GM21381 (cell line): ENCODE measurements around the gene QRFP.

Experiments used
- ATAC-seq: cut with Tn5 transposase; IDR thresholded peaks from one replicate; pipeline ENCODE4 v1.9.1; 2021; ENCODE audit warnings: mild to moderate bottlenecking, moderate library complexity; ENCODE audit not compliant: unreplicated experiment

Gene QRFP

DNA sequence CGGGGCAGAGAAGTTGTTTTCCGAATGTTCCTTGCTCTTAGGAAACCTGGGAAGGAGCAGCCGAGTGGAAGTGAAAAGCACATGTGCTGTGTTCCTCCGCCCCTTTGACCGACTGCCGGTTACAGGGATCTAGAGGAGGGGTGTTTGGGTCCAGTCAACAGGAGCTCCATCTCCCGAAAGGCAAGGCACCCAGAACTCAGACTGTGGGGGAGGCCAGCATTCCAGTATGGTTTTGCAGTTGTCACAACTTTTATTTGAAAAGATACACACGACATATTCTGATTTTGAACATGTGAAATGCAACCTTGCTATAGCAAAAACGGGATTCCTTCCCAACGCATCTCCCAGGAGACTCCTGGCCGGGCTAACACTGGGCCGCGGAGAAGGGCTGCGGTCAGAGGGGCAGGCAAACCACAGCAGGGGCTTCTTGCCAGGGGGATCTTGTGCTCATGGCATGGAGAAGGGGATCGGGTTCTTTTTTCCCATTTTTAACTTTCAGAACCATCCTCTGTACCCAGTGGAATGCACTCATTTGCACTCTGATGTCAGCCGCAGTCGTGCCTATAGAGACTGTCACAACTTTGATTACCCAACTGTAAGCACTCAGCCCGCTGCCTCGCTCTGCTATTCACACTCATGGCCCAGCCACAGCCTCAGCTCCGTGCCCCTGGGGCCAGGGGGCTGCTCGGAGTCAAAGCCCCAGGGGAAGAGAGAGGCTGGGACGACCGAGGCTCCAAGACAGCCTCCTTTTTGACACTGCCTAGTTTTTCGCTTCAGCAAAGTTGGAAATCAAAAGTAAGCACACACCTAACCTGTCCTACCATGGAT, 3.9 kb downstream of the QRFP start:
- no peak for ATAC-seq

DNA sequence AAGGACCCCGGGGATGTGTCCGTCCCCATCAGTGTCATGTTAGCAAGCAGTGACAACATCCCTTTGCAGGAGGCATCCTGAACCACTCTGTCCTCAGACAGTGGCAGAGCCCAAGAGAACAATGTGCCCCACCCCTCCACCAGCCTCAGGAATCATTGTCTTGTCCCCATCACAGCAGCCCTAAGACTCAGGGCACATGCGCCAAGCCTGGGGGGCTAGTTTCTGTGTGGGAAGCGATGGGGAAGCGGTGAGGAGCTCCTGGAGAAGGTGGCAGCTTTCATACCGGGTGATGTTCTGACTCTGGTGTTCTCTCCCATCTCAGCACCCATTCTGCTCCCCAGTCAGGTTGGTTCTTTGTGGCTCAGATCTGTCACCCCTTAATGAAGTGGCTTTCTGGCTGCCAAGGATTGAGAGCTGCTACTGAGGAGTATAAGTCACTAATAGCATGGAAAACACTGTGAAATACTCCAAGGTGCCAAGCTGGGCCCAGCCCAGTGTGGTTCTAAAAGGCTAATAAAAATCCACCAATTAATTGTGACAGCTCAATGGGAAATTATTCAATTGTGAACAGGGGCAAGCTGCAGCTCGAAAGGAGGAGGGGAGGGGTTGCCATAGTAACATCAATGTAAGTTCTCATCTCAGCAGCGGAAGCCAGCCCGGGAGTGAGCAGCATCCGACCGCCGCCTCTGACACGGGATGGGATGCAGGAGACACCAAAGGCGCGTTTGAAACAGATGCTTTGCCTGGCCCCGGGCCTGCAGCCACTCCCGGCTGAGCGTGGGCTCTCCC, 4.7 kb downstream of the QRFP start:
- ATAC-seq = no peak

DNA sequence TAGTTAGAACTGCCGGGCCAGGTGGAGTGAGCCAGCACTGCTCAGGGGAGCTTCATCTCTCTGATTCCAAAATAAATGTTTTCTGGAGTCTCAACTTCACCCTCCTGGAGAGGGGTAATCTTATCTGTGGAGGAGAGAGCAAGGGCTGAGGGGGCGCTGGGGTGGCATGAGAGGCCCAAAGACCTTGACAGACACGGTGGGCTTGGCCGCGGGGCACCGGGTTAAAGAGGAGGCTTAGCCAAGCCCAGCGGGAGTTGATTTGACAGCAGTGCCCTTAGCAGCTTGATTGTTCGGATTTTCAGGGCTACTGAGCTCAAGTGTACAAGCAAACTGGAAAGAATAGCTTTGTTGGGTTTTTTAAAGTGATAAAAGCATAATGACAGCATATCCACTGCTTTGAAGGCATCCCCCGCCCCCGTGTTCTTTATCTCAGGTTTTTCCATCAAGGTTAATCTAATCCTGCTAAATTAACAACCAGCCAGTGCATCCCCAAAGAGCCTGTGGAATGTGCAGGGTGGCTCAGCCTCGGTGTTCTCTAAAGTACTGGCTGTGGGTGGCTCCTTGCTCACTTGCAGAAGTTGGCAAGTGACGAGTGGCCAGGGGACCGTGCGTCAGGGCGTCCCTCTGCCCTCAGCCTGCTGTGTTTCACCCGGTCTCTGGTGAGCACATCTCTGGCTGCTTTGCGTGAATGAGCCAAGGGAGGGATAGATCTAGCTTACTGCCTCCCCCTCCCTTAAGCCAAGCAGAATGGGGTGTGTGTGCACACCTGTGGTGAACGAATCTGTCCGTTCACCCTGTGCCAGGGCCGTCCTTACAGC, 5.5 kb downstream of the QRFP start:
- no peak for ATAC-seq

DNA sequence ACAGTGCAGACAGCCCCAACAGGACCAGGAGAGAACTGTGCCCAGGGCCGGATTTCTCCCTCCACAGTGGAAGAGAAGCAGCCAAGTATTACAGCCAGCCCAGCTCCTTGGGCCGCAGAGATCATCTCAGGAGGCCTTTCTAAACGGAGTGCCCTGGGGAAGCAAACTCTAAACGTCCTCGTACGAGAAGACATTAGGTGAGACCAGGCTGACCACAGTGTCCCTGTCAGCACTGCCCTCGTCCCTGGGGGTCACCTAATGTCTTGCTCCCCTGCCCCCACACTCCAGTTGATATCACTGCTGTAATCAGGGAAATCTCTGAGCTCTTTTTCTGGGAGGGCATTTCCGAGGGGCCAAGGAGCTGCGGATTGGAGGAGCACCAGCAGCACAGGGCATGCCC, 6.5 kb downstream of the QRFP start:
- no peak for ATAC-seq

- no peak for ATAC-seq
Measured at GRCh38 chr9:130888146-130888885, 8.3 kb downstream of the QRFP start.

DNA sequence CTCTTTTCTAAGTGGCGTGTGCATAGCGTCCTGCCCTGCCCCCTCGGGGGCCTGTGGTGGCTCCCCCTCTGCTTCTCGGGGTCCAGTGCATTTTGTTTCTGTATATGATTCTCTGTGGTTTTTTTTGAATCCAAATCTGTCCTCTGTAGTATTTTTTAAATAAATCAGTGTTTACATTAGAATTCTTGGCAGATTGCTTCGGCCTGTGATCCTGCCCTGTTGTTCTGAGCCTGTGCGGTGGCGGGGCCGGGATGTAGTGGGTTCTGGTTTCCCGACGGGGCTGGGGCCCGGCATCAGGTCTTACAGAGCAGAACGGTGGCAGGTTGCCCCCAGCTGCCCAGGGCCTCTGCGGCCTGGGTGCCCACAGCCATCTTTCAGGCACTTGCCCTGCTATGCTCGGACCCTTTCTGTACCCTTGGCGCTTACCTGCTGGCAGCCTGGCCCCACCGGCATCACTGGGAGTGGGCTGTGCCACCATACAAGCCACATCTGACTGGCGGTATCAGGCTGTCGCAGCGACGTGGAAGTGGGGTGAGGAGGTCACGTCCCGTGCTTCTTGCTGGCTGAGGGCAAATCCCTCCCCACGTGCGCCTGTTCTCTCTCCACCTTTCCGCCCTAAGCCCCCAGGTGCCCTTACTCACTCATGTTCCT, 9.0 kb downstream of the QRFP start:
- ATAC-seq = no peak

- no peak for ATAC-seq
Measured at GRCh38 chr9:130886981-130887380, 9.6 kb downstream of the QRFP start.

- no peak for ATAC-seq
Measured at GRCh38 chr9:130885484-130886375, 10.9 kb downstream of the QRFP start.

- no peak for ATAC-seq
Measured at GRCh38 chr9:130884542-130885483, 11.8 kb downstream of the QRFP start.

GRCh38 chr9:130884111-130884531, 12.5 kb downstream of the QRFP start:
- no peak for ATAC-seq

DNA sequence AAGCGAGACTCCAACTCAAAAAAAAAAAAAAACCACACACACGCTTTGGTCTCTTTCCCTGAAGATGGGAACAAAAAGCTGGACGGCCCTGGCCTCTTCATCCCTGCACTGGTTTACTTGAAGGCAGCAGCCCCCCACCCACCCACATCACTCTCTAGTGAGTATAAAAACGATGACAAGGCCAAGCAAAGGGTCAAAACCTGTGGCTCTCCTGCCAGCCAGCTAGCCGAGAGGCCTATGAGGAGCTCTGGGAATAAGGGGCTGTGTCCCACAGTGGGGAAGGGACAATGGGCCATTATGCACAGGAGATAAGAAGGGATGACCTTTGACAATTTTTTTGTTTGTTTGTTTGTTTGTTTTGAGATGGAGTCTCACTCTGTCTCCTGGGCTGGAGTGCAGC, 13.1 kb downstream of the QRFP start:
- ATAC-seq = no peak

DNA sequence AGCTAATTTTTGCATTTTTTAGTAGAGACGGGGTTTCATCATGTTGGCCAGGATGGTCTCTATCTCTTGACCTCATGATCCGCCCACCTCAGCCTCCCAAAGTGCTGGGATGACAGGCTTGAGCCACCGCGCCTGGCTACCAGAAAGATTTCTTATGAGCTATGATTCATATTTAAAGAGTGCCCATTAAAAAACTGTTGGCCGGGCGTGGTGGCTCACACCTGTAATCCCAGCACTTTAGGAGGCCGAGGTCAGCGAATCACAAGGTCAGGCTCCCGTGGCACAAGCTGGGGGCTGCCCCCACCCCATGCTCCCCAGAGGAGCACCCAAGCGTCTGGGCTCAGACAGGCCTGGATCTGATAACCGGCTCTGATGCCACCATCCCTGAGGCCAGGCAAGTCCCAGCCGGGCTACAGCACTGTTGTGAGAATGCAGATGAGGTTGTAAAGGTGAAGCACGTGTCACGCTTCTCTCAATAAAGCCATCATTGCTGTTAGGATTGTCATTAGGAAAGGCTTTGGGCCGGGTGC, 13.9 kb downstream of the QRFP start:
- no peak for ATAC-seq

DNA sequence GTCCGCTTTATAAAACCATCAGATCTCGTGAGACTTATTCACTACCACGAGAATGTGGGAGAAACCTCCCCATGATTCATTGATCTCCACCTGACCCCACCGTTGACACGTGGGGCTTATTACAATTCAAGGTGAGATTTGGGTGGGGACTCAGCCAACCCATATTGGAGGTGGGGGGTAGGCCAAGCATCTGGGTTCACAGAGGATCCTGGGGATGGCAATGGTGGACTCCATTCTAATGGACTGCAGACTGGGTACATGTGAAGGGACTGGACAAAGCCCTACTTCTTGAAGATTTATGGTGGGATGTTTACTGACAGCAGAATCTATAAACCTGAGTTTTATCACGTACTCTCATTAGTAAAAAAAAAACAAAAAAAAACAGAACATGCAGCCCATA, 15.1 kb downstream of the QRFP start:
- ATAC-seq = no peak

DNA sequence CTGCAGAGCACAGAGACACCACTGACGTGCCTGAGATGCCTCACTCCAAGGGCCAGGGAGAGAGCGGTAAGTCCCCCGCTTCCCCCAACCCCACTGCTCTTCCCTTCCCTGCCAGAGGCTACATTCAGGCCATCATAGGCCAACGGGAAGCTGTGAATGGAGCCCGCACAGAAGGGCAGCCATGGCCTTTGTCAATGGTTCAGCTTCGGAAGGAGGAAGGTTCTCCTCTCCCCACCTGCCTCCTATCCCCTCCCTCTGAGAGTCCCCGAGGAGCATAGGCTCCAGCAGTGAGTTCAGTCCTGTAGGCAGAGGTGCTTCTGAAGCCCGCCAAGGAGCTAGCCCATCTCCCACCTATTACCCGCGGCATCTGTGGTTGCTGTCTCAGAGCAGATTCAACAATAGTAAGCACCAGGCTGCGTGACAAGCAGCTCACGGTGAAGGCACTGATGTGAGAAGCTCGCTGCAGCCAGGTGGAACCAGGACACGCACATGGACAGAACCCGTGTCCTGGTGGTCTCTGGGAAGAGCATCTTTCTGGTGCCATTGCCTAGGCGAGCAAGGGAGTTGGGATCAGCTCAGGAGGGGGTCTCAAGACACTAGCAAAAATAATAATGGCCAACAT, 15.9 kb downstream of the QRFP start:
- ATAC-seq = no peak

GRCh38 chr9:130879863-130880411, 16.7 kb downstream of the QRFP start:
- ATAC-seq = no peak

- ATAC-seq = no peak
Measured at GRCh38 chr9:130878295-130878694, 18.3 kb downstream of the QRFP start.

DNA sequence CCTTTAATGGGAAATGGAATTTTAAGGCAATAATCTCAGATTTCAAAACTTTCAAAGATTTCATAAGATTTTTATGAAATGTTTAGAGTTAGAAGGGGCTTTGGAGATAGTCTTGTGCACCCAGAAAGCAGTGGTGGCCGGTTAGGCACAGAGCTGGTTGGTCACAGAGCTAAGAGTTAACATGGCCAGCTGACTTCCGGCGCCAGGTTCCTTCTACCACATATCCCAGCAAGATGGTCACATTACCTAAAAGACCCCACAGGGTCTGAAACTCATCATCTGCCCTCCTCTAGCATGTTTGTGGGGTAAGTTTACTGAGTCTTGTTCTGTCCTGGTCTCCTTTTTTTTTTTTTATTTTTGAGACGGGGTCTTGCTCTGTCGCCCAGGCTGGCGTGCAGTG, 19.3 kb downstream of the QRFP start:
- no peak for ATAC-seq
